HG02852 (cell line): ENCODE results near the gene DPP10.

Experiments
- ATAC-seq: cut with Tn5 transposase; IDR thresholded peaks from one replicate; pipeline ENCODE4 v1.9.1; 2021; ENCODE audit warnings: mild to moderate bottlenecking, moderate library complexity; ENCODE audit not compliant: unreplicated experiment

The DPP10 gene

DNA sequence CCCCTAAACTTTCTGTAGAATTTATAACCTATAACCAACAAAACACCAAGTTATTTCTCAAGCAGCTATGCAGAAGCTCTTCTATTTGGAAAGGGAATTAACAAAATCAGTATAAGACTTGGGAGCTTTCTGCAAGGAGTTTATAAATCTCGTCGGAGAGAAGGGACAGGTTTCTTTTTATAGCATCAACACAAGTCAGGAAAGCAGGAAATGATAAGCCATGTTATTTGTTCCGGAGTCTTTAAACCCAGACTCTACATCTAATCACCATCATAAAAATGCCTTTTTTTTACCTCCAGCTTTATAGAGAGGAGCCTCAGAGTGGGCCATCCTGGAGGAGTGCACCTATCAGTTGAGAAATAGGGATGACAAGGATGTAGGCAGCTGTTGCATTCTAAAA lies 137.1 kb downstream of the DPP10 start:
- ATAC-seq: no peak

DNA sequence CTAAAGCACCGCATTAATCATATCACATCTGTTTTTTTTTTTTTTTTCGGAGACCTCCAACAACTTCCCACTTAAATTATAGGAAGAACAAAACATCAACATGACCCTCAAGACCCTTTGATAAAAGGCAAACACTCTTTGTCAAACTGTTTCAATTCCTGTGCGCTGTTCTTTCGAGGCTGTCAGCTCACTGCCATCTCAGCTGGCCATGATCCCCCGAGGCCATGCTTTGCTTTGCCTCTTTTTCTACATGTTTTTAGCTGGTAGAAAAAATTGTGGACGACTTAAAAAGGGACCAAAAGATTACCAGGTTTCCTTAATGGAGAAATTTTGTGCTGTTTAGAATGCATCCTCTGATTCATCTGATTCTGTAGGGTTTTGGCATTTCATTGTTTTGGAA lies 138.2 kb downstream of the DPP10 start:
- ATAC-seq: no peak

DNA sequence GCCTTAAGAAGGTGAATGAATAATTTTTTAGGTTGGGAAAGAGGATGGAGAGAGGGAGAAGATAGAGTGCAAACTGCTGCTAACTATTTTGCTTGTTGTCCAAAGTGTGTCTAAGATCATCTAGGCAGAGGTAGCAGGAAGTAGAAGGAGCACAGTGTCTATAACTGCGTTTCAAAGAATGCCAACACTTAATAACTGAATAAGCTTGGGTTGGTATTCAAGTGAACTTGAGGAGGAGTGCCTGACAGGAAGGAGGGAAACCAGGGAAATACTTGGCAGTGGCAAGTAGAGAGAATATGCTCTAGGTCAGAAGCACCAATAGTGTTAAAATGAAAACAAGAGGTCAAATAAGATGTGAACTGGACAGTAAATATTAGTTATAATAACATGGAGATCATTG lies 155.9 kb downstream of the DPP10 start:
- no peak for ATAC-seq

DNA sequence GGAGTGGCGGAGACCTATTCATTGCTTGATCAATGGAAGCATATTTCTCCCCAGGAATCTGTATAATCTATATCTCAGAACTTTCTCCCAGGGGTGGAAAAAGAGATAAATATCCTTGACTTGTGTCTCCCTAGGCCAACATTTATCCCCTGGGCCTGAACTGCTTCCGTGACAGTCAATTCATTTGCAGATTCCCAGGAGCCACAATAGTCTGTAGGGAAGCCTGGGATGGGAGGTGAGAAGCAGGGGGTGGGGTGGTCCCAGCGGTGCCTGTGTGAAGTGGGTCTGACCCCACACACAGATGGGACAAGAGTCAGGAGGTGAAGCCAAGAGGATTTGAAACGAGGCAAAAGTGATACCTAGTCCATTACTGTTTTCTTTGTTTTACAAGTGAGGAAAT lies 166.8 kb downstream of the DPP10 start:
- ATAC-seq: no peak

DNA sequence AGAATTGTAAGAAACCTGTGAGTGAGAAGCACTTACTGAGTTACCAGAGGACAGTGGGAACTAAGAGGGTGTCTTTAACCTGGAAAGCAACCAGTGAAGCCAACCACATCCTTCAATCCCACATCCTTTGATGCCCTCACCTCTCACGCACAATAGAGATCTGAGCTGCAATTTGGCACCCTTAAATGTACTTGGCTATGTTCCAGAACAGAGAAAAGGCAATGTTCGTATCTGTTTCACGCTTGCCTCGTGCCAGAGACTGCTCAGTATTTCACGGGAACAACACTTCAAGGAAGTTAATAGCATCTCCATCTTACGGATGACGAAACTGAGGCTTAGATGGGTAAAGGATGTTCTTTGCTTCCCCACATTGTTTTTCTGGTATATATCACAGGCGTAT lies 167.4 kb downstream of the DPP10 start:
- no peak for ATAC-seq

DNA sequence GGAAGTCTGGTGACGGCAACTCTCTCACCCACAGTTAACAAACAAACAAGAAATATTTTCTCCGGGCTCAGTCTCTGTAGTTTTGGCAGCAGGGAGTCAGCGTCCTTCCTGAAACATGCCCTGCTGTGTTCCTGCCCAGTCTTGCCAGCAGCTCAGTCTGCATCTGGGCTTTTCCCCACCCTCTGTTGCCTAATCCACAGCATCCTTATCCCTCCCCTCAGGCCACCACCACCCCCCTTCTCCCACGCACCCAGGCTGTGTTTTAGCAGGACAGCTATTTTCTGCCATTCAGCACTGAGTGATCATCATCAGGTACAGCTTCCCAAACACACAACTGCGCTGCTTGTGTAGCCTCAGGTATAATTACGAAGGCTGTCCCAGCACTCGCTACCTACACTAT lies 168.2 kb downstream of the DPP10 start:
- no peak for ATAC-seq

DNA sequence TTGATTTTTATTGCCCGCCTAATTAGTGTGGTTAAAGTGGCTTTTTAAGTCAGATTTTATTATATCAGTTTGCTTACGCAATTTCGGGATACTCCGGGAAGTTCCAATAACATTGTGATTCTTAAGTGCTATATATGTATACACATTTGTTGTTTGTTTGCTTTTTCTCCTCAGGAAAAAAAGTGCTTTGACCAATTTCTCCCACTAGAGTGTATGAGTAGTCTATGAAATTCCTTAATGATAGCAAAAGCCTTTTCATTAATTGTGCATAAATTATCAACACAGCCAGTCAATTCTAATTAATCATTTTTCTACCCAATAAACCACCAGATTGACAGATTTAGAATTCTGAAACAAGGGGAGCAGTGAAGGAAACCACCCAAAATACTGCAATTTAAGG lies 172.2 kb downstream of the DPP10 start:
- ATAC-seq: no peak

DNA sequence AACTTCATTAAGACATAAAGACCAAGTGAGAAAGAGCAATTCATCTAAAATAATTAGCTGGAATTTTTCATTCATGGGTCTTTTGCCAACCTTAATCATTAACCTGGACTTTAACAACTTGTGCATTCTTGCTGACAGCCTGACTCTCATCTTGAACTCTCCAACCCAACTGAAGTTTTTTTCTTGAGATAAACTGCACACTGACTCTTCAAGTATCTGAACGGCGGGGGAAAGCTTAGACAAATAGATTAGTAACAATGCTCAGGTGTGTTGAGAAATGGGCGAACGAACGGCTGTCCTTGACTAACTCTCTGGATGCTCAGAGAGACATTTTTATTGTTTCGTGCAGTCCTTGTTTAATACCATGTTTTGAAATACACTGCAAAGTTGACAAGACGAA lies 186.0 kb downstream of the DPP10 start:
- ATAC-seq: no peak

DNA sequence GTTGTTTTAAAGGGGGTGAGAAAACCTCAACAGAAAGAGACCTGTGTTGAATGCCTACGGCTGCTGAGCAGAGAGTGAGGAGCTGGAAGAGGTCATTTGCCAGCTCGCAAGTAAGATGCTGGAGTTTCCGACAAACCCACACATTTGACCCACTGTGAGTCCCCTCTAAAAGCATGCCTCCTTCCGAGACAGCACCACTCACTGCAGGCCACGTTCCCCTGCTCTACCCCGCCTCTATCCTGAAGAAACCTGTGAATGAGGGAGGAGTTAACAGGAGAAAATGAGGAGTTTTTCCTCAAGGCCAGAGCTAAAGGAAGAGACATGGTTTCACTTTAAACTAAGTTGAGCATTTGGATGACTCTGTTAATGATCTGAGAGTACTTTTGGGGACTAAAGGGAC lies 188.7 kb downstream of the DPP10 start:
- no peak for ATAC-seq

DNA sequence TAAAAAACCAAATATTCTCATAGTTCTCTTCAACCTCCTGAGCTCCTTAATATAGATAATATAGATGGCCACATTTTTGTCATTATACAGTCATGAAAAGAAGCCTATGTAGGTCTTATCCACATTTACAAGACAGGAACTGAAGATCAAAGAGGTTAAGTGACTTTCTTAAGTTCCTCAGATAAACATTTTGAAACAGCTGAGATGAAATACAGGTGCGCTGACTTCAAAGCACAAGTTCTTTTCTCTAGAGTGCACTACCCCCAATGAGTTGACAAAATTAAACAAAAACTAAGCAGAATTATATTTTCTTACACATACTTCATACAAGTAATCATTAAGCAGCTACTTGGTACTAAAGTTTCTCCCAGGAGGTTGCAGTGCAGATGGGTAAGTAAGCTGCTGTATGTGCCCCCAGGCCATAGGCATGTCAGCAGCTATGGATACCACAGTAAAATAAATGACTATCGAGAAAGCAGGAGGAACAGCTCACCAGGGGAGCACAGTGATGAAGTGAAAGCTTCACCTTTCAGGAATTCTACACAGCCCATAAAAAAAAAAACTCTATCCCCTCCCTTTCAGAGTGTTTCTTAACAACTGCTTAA lies 199.8 kb downstream of the DPP10 start:
- ATAC-seq: no peak

DNA sequence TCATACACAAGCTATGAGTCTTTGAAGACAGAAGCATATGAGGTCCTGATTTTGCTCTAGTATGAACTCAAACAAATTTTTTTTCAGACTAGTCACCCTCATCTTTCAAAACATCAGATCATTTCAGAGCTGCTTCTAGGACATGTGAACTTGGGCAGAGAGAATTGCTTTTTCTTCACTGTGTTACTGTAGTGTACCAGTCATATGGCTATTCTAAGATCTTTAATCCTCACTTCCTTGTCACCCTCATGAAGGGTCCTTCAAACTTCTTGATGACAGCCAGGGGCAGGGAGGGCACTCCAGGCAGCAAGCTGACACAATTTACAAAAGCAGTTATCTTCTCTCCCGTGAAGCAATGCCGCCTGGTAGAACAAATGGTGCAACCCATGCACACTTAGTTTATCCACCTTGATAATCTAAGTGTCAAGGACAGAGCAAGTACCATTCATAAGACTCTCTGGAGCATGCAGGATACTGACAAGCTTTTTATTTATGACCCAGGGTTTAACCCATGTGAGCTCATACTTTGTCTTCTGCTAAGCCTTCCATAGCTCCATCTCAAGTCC lies 200.6 kb downstream of the DPP10 start:
- no peak for ATAC-seq

DNA sequence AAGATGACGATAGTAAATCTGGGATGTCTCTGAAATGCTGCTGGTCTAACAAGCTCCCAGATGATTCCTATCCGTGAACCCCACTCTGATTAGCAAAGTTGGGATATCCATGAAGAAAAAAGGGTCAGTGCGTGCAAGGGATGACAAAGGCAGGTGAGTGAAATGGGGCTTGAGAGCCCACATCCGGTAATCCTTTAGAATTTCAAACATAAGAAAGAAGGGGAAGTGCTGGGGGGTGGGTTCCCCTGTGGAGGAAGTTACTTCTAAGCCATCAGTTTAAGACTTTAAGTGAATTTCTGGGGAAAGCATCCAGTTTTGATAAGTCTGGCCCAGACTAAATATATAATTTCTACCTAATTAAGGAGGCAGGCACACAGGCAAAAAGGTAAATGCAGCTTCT lies 209.5 kb downstream of the DPP10 start:
- no peak for ATAC-seq

DNA sequence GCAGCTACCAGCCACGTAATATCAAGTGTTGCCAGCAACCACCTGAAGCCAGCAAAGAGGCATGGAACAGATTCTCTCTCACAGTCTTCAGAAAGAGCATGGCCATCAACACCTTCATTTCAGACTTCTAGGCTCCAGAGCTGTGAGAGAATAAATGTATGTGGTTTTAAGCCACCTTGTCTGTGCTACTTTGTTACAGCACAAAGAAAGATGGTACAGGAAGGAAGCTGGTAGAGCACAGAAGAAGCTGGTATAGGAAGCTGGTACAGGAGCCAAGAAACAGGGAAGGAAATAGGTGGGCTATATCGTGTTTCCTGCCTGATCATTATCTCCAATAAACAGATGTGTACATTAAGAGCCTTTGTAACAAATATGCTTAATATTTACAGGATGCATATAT lies 217.4 kb downstream of the DPP10 start:
- no peak for ATAC-seq

DNA sequence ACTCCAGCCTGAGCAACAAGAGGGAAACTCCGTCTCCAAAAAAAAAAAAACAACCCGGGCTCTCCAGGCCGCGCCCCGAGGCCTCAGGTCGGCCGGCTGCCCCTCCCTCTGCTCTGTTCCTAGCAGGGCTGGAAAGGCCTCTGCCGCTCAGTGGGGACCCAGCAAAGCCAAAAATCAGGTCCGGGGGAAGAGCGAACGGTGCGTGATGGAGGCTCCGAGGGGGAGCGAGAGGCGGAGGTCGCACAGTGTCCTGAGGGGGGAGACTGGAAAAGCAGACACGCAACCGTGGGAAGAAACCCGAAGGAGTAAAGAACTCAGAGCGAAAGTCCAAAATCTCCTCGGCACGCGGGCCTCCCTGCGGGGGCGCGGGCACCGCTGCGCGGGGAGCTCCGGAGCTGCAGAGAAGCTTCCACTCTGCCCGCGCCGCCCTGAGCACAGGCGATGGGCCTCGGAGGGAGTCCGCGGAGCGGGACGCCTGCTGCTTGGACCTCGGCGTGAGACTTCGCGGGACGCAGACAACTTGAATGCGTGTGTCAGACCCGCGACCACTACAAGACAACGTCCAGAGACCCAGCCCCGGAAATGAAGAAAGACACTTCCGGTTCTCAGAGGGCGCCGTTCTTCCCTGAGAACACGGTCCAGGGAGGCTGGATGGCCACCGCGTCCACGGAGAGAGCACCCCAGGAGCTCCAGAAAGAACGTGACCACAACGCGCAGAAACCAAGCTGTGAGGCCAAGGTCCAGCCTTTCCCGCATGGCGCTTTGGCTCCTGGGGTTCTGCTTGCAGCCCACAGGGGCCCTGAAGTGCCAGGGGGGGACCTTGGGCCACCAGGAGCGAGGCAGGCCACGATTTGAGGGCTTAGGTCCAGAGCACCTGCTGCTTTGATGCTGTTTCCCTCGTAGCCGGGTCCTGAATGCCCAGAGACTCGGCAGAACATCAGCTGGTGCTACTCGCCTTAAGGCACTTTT lies 219.8 kb downstream of the DPP10 start:
- no peak for ATAC-seq

DNA sequence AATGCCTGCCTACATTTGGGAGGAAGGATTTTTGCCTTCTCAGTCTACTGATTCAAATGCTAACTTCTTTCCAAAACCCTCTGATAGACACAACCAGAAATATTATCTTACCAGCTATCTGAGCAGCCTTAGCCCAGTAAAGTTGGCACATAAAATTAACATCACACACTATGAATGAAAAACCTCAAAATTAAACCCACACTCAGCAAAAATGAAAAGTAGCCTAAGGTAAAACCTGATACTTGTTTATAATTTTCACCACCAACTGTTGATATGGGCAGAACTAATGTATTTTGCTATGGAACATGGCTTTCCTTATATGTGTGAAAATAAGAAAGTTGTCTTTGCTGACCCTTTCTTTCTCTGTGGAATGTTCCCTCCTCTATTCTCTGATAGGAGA lies 226.0 kb downstream of the DPP10 start:
- no peak for ATAC-seq

DNA sequence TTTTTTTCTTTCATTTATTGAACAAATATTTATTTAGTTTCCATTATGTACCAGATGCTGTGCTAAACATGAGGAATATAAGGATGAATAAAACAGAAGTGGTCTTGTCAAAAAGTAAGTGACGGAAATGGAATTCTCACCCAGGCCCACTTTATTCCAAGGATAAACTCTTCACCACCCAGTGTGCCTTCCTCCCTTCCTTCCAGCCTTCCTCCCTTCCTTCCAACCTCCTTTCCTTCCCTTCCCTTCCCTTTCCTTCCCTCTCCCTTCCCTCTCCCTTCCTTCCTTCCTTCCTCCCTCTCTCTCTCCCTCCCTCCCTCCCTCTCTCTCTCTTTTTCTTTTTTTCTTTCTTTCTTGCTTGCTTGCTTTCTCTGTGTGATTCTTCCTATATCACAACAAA lies 240.8 kb downstream of the DPP10 start:
- no peak for ATAC-seq

DNA sequence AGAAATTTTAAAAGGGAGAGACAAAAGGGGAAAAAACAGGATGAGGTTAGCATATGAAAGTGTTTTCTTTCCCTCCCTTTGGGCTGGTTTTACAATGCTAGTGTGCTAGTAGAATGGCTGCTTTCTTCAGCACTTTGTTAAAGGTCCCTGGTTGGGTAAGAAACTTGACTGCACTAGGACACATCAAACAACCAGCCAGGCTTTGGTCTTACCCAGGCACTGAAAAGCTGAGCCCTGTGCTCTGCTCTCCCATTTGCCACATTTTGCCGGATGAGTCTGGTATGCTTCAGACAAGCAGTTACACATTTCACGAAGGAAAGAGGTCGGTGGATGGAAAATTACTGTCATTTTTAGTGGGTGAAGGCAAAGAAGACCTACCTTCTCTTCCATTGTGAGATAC lies 242.0 kb downstream of the DPP10 start:
- ATAC-seq: no peak

DNA sequence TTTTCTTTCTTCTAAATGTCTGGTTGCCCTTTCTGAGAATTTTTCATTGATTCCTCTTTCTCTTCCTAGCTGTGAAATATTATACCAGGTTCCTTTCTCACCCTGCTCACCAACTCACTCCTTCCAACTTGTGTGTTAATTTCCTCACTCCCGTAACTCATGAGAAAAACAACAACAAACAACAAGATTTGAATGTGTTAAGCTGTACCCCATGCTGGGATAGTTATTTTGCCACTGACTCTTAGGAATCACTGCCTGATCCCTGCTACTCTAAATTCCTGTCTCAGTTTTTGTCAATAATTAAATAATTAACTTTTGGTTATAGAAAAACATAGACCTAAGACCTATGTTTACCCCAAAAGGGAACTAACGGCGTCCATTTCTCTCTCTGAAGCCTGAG lies 242.7 kb downstream of the DPP10 start:
- no peak for ATAC-seq

DNA sequence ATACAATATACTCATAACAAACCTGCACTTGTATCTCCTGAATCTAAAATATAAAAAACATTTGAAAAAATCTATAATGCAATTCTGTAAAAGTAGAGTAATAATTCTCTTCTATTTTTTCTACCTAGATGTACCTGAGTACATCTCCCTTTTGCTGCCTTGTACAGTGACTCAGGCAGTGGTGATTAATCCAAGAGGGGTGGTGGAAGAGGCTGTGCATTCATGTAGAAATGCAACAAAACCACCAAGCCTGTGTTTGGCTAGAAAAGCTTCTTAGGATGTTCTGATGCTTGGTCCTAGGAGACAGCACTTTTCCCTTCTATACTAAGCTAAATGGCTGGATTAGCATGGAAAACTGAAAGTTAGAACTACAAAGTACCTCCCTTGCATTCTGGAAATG lies 245.8 kb downstream of the DPP10 start:
- no peak for ATAC-seq

DNA sequence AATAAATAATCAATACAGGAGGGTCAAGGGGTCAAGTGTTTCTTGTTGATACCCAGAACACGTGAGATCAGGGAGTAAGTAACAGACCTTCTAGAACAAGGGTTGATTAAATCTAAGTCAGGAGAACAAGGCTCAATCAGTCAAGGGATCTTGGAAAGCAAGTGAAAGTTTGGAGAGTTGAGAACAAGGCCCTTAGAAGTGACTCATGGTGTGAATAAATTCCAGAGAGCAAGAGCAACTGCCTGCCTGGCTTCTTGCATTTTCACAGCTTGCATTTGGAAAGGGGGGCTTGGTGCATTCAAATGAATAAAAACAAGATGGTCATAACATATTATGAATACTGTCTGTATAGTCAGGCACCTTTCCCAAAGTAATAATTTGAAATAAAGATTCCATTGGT lies 256.1 kb downstream of the DPP10 start:
- no peak for ATAC-seq

DNA sequence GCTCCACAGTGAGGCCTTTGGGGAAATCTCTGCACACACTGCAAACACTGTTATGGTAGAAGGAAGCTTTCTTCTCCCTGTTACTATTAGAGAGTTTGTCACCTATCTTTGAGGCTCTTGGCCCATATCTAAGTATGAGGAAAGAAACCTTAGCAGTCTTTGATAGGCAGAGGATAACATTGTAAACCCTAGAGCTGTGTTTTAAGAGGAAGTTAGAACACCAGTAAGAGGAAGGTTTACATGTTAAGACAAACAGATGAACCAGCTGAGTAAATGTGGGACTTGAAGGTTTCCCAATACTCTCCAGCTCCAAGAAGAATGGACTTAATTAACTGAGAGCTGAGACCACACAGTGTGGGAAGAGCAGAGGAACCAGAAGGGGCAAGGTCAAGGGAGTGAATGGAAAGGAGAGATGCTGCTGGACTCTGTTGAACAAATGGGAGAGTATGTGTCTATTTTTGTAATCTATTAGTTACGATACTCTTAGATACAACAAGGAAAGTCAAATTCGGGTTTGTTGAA lies 257.0 kb downstream of the DPP10 start:
- ATAC-seq: no peak

DNA sequence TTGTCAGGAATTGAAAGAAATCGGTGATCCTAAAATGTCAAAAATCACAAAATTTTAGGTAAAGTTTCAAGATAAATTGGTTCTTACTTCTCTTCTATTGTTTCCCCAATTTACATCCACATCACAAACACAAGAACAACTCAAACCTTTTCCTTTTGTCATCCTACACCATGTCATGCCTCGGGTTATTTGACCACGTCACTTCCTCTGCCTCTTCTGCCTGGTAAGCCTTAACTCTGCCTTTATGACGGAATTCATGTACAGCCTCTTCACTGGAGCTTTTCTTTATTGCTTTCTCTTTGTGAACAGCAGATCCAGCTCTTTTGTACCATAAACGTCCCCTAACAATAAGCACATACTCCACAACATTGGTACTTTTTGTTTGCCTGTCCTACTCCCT lies 258.0 kb downstream of the DPP10 start:
- ATAC-seq: no peak
